ENCODE measurements around the gene PICK1. TPM values are rescaled to one million over a fixed set of nuclear protein-coding genes. Genes with fewer than 3 reads are reported as not detected.

The PICK1 gene
- total RNA-seq, 1 experiment from 2014 or later: 21.3 TPM

DNA sequence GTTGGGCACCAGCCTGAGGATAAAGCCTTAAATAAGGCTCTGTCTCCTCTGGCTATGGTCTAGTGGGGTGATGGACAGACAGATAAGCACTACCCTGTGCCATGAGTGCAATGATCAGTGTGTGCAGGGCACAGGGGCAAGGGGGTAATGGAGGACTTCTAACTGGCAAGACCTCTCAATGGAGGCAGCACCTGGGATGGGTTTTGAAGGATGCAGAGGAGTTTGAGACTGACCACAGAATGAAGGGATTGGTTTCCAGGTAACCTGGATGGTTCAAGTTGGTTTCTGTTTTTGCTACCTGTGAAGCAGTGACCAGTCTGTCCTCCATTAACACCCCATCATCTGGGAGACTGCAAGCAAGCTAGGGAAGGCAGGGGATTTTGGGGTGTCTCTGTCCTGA lies 27.8 kb upstream of the PICK1 start:
- H3K36me3 ChIP-seq (ENCODE audit: control insufficient read depth, insufficient read depth, low read length): no peaks in the 10 kb centered on the region
- no peaks in the 10 kb centered on the region for H3K27me3 ChIP-seq (ENCODE audit: control insufficient read depth, insufficient read depth, low read length)
- no peak overlapping the region for H3K4me3 ChIP-seq (ENCODE audit: low read depth in 2 of 2, low read length in 2 of 2)
- intact Hi-C loops (cut with micrococcal nuclease; ENCODE audit: unreplicated experiment) (no loop called here), in situ Hi-C loops (cut with HindIII; ENCODE audit: low pct_unique_long_range_greater_than_20kb, low sequenced_read_pairs) (no loop called here)
- no peak overlapping the region for H3K27ac ChIP-seq (ENCODE audit: low read length)
- ChIA-PET POLR2A (interaction anchor here (0.7 kb wide), 1 partner anchor 73 kb away, joined by 8 read pairs; no protein-coding TSS in a partner anchor), CTCF (no interaction called here)
- ATAC-seq: no peak
- TF ChIP-seq TCF7L2 (IDR thresholded peaks at IDR 0.05; ENCODE audit: low read depth, low read length): no peak
- TF ChIP-seq, protein P1, sequence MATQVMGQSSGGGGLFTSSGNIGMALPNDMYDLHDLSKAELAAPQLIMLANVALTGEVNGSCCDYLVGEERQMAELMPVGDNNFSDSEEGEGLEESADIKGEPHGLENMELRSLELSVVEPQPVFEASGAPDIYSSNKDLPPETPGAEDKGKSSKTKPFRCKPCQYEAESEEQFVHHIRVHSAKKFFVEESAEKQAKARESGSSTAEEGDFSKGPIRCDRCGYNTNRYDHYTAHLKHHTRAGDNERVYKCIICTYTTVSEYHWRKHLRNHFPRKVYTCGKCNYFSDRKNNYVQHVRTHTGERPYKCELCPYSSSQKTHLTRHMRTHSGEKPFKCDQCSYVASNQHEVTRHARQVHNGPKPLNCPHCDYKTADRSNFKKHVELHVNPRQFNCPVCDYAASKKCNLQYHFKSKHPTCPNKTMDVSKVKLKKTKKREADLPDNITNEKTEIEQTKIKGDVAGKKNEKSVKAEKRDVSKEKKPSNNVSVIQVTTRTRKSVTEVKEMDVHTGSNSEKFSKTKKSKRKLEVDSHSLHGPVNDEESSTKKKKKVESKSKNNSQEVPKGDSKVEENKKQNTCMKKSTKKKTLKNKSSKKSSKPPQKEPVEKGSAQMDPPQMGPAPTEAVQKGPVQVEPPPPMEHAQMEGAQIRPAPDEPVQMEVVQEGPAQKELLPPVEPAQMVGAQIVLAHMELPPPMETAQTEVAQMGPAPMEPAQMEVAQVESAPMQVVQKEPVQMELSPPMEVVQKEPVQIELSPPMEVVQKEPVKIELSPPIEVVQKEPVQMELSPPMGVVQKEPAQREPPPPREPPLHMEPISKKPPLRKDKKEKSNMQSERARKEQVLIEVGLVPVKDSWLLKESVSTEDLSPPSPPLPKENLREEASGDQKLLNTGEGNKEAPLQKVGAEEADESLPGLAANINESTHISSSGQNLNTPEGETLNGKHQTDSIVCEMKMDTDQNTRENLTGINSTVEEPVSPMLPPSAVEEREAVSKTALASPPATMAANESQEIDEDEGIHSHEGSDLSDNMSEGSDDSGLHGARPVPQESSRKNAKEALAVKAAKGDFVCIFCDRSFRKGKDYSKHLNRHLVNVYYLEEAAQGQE (IDR thresholded peaks at IDR 0.05; ENCODE audit: insufficient read depth in 1 of 2, low read depth in 2 of 2, low read length in 1 of 2): no peak
- TF ChIP-seq, protein P2, sequence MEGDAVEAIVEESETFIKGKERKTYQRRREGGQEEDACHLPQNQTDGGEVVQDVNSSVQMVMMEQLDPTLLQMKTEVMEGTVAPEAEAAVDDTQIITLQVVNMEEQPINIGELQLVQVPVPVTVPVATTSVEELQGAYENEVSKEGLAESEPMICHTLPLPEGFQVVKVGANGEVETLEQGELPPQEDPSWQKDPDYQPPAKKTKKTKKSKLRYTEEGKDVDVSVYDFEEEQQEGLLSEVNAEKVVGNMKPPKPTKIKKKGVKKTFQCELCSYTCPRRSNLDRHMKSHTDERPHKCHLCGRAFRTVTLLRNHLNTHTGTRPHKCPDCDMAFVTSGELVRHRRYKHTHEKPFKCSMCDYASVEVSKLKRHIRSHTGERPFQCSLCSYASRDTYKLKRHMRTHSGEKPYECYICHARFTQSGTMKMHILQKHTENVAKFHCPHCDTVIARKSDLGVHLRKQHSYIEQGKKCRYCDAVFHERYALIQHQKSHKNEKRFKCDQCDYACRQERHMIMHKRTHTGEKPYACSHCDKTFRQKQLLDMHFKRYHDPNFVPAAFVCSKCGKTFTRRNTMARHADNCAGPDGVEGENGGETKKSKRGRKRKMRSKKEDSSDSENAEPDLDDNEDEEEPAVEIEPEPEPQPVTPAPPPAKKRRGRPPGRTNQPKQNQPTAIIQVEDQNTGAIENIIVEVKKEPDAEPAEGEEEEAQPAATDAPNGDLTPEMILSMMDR (IDR thresholded peaks at IDR 0.05): no peak
- no peak for TF ChIP-seq POLR2AphosphoS5 (IDR thresholded peaks at IDR 0.05; ENCODE audit: low read depth, low read length)
- TF ChIP-seq SIN3A (IDR thresholded peaks at IDR 0.05; ENCODE audit: borderline replicate concordance, insufficient read depth, low read depth, low read length): no peak
- H3K4me1 ChIP-seq (ENCODE audit: control insufficient read depth, insufficient read depth, low read length): peaks cover 7% of the 10 kb centered on the region
- H3K9me3 ChIP-seq (ENCODE audit: control insufficient read depth, insufficient read depth, low read depth, low read length): no peaks in the 10 kb centered on the region
- DNase-seq (ENCODE audit: low read depth, low spot score): no peak
- no TSS peak for BruUV-seq (replicated peaks)

DNA sequence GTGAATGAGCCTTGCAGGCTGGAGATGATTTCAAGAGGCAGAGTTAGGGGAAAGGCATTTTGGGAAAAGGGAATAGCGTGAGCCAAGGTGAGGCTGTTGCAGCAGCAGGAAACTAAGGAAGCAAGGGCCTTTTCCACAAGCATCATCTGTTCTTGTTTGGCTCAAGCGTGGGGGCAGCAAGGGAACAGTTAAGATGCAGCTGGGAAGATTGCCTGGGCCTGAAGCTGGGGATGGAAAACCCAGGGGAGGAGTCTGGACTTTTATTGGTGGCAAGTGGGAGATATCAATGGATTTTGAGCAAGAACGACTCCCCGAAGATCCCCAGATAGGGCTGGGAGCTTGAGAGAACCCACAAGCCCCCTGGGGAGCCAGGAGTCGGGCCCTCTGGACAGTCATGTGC lies 27.3 kb upstream of the PICK1 start:
- TF ChIP-seq POLR2AphosphoS5 (IDR thresholded peaks at IDR 0.05; ENCODE audit: low read depth, low read length) (no peak), TCF7L2 (IDR thresholded peaks at IDR 0.05; ENCODE audit: low read depth, low read length) (no peak), SIN3A (IDR thresholded peaks at IDR 0.05; ENCODE audit: borderline replicate concordance, insufficient read depth, low read depth, low read length) (no peak)
- TF ChIP-seq, protein P1 (IDR thresholded peaks at IDR 0.05; ENCODE audit: insufficient read depth in 1 of 2, low read depth in 2 of 2, low read length in 1 of 2): no peak
- TF ChIP-seq, protein P2 (IDR thresholded peaks at IDR 0.05): no peak
- intact Hi-C loops (cut with micrococcal nuclease; ENCODE audit: unreplicated experiment) (no loop called here), in situ Hi-C loops (cut with HindIII; ENCODE audit: low pct_unique_long_range_greater_than_20kb, low sequenced_read_pairs) (no loop called here)
- ATAC-seq (no peak), DNase-seq (ENCODE audit: low read depth, low spot score) (no peak)
- BruUV-seq (replicated peaks): no TSS peak
- H3K4me1 ChIP-seq (ENCODE audit: control insufficient read depth, insufficient read depth, low read length): peaks cover 11% of the 10 kb centered on the region
- H3K4me3 ChIP-seq (ENCODE audit: low read depth in 2 of 2, low read length in 2 of 2): no peak overlapping the region
- no peaks in the 10 kb centered on the region for H3K9me3 ChIP-seq (ENCODE audit: control insufficient read depth, insufficient read depth, low read depth, low read length)
- H3K27ac ChIP-seq (ENCODE audit: low read length): no peak overlapping the region
- CTCF ChIA-PET: no interaction called here
- POLR2A ChIA-PET: interaction anchor here (0.7 kb wide), 1 partner anchor 72 kb away, joined by 8 read pairs; no protein-coding TSS in a partner anchor
- no peaks in the 10 kb centered on the region for H3K36me3 ChIP-seq (ENCODE audit: control insufficient read depth, insufficient read depth, low read length)
- no peaks in the 10 kb centered on the region for H3K27me3 ChIP-seq (ENCODE audit: control insufficient read depth, insufficient read depth, low read length)
